ENCODE measurements around the gene RIPPLY1. TPM values are rescaled to one million over a fixed set of nuclear protein-coding genes. Genes with fewer than 3 reads are reported as not detected.
A peak's percentile ranks its signal among the peaks of the same experiment; 100 is the strongest.

Gene RIPPLY1
- total RNA-seq, 3 donors from 2014 or later = not detected

DNA sequence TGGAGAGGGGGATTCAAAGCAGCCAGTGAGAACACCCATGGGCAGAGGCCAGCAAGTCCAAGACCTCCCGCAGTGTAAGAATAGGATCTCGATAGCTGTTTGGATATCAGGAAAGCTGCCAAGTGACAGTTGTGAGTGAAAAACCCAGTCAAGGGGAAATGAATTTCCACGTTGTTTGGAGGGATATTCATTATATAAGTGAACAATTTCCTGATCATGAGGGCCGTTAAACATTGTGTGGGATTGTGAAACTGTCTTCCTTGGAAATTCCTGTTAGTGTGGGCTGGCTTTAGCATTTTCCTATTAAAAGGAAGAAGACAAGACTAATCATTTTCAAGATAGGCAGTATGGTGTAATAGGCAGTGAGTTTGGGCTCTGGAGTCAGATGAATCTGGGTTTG lies 32.0 kb upstream of the RIPPLY1 start:
- TF ChIP-seq, protein P1, sequence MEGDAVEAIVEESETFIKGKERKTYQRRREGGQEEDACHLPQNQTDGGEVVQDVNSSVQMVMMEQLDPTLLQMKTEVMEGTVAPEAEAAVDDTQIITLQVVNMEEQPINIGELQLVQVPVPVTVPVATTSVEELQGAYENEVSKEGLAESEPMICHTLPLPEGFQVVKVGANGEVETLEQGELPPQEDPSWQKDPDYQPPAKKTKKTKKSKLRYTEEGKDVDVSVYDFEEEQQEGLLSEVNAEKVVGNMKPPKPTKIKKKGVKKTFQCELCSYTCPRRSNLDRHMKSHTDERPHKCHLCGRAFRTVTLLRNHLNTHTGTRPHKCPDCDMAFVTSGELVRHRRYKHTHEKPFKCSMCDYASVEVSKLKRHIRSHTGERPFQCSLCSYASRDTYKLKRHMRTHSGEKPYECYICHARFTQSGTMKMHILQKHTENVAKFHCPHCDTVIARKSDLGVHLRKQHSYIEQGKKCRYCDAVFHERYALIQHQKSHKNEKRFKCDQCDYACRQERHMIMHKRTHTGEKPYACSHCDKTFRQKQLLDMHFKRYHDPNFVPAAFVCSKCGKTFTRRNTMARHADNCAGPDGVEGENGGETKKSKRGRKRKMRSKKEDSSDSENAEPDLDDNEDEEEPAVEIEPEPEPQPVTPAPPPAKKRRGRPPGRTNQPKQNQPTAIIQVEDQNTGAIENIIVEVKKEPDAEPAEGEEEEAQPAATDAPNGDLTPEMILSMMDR (IDR thresholded peaks at IDR 0.05) = no peak
- H3K4me3 ChIP-seq = no peak overlapping the region
- ATAC-seq (no peak), DNase-seq (no peak)
- no peaks in the 10 kb centered on the region for H3K9me3 ChIP-seq
- H3K4me1 ChIP-seq (ENCODE audit: low read depth) = no peaks in the 10 kb centered on the region
- no peaks in the 10 kb centered on the region for H3K36me3 ChIP-seq (ENCODE audit: low read depth)
- intact Hi-C loops (cut with DNase I, micrococcal nuclease) = no loop called here

DNA sequence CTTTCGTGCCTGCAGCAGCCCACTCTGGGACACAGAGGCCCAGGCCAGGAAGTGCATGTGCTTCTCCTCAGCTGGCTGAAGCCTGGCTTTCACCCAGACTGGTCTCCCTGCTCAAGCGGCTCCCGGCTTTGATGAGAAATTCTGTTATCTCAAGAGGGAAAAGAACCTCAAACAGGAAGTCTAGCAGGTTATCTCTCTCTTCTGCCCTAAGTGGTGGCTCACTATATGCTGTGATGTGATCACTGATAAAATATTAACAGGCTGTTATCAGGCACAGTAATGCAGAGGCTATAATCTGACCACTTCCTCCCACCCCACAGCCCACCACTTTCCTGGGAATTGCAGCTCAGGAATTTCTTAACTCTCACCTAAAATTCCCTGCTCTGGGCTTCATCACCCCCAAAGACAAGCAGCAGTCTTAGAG lies 30.4 kb upstream of the RIPPLY1 start:
- peak; percentile 60 for ATAC-seq
- TF ChIP-seq, protein P1 (IDR thresholded peaks at IDR 0.05) = no peak
- H3K36me3 ChIP-seq (ENCODE audit: low read depth) = no peaks in the 10 kb centered on the region
- no peaks in the 10 kb centered on the region for H3K4me1 ChIP-seq (ENCODE audit: low read depth)
- H3K9me3 ChIP-seq = no peaks in the 10 kb centered on the region
- DNase-seq = peak in 1 of 3 donors; percentile 16
- no peak overlapping the region for H3K4me3 ChIP-seq
- intact Hi-C loops (cut with DNase I, micrococcal nuclease) = no loop called here

DNA sequence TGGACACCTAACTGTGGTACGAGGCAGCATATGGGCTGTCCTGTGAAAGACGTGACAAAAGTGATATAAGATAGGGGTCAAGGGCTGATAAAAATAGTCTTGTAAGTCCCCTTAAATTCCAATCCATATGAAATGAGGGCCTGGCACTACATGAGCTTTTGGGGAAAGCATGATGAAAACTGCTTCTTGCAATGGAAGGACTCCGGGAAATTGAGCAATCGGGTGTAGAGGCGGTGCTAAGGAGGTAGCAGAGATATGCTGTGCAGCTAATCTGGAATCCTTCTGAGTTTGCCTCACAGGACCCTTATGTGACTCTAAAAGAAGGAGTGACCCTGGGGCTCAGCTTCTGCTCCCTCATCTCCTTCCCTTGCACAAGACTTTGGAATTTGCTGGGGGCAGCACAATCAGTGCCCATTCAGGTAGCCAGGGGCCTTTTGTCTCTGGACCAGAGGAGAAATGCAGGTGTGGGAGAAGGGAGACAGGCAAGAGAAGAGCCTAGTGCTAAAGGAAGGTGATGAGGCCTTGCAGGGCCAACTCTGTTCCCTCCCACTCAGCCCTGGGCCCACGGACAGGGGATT lies 29.9 kb upstream of the RIPPLY1 start:
- H3K9me3 ChIP-seq = no peaks in the 10 kb centered on the region

DNA sequence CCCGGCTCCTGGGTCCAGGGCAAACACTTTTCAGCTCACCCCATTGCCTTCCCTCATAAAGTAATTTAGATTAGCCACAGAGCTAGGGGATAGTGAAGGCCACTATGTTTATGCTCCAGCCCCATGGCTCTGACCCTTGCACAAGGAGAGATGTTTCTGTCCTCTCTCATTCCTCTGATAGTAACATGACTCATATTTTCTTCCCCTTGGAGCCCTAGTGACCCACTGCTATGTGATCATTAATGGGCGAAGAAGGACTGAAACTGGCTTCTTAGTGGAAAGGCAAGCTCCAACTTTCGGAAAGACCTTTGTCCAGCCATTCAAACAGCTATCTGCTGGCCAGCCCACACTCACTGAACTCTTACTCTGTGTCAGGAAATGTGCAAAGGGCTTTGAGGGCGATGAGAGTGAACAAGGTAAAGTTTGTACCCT lies 29.4 kb upstream of the RIPPLY1 start:
- Histone ChIP-seq H3K36me3 (ENCODE audit: low read depth) (no peaks in the 10 kb centered on the region), H3K4me1 (ENCODE audit: low read depth) (no peaks in the 10 kb centered on the region), H3K4me3 (no peak overlapping the region), H3K9me3 (no peaks in the 10 kb centered on the region)
- peak; percentile 46 for ATAC-seq
- DNase-seq = no peak
- intact Hi-C loops (cut with DNase I, micrococcal nuclease) = no loop called here
- TF ChIP-seq, protein P1 (IDR thresholded peaks at IDR 0.05) = no peak

More for the DNA sequence above, 29.9 kb upstream of the RIPPLY1 start:
- DNase-seq (no peak), ATAC-seq (peak; percentile 19)
- Histone ChIP-seq H3K36me3 (ENCODE audit: low read depth) (no peaks in the 10 kb centered on the region), H3K4me3 (no peak overlapping the region), H3K4me1 (ENCODE audit: low read depth) (no peaks in the 10 kb centered on the region)
- TF ChIP-seq, protein P1 (IDR thresholded peaks at IDR 0.05) = no peak
- intact Hi-C loops (cut with DNase I, micrococcal nuclease) = no loop called here

DNA sequence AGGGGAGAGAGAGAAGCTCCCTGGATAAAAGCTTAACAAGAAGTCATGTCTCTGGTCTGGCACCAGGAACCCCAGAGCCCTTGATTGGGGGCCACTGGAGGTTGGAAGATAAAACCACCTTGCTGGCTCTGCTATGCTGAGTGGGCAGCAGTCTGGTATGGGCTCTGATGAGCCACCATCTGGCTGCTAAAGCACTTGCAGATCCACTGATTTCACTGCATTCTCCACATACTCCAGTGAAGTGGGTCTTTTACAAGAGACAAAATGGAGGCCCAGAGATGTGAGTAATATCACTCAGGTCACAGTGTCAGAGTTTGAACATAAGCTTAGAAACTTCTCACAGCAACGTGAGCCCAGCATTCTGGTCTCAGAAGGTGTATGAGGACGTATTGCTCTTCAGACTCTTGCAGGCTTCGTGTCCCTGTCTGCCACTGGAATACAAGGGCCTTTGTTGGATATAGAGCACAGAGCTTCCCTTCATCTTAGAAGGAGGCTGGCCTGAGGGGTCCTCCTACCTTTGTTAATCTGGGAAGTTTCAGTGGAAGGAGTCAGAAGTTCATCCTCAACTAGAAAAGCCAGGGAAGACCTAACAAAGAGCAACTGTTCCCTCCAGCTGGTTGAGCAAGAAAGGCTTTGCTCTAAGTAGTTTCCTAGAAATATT lies 28.8 kb upstream of the RIPPLY1 start:
- H3K36me3 ChIP-seq (ENCODE audit: low read depth) = no peaks in the 10 kb centered on the region
- intact Hi-C loops (cut with DNase I, micrococcal nuclease) = no loop called here
- no peak overlapping the region for H3K4me3 ChIP-seq
- TF ChIP-seq, protein P1 (IDR thresholded peaks at IDR 0.05) = no peak
- no peaks in the 10 kb centered on the region for H3K9me3 ChIP-seq
- DNase-seq (no peak), ATAC-seq (no peak)
- no peaks in the 10 kb centered on the region for H3K4me1 ChIP-seq (ENCODE audit: low read depth)

Data from mucosa of descending colon (tissue), 3 donors.